PFSK-1 (cell line): ENCODE results near the gene CCDC63.

Source experiments
- POLR2AphosphoS5 ChIP-seq: IDR thresholded peaks from 2 replicates; pipeline ENCODE4 v1.6.1; 2012; ENCODE audit warnings: low read depth, mild to moderate bottlenecking, control low read depth, low read length, moderate library complexity
- TAF1 ChIP-seq: IDR thresholded peaks from 2 replicates; pipeline ENCODE4 v1.6.1; 2012; ENCODE audit warnings: low read length, control low read depth, borderline replicate concordance; ENCODE audit not compliant: insufficient read depth

DNA sequence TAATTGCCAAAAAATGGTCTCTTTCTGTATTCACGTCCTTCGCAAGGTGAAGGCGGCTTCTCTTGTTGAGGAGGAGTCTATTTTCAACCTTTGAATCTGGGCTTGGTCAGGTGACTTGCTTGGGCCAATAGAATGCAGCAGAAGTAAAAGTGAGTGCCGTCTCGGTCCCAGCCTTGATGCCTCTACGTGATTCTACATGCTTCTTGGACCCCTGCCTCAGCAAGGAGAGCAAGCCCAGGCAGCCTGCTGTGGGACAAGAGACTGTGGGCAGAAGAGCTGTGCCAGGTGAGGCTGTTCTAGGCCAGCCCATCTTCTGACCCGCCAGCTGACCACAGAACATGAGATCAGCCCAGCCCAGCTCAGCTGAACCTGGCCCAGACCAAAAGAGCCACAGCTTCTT is 39.1 kb upstream of the CCDC63 start:
- TF ChIP-seq TAF1 (no peak), POLR2AphosphoS5 (no peak)
